Subcutaneous adipose tissue (tissue), 4 donors: Measurements from ENCODE around the gene PRPF18. TPM values are rescaled to one million over a fixed set of nuclear protein-coding genes. Genes with fewer than 3 reads are reported as not detected.

Experiments
- total RNA-seq, 4 donors: library from RNA; depleted of rRNA; stranded (reverse); fragments of >200 nt; gene quantifications; one replicate each; pipeline ENCODE4 v1.1.0, GENCODE V29; 2016
- TF ChIP-seq, protein P1 (sequence below): fragments of 450-650 bp; IDR thresholded peaks from one replicate; pipeline ENCODE4 v1.5.1; 2016; ENCODE audit warnings: low read depth, mild to moderate bottlenecking, control low read depth, antibody characterized with exemption, moderate library complexity

Gene PRPF18
- total RNA-seq, 4 donors from 2014 or later, result 22.1 to 31.0 (median 26.8) TPM

DNA sequence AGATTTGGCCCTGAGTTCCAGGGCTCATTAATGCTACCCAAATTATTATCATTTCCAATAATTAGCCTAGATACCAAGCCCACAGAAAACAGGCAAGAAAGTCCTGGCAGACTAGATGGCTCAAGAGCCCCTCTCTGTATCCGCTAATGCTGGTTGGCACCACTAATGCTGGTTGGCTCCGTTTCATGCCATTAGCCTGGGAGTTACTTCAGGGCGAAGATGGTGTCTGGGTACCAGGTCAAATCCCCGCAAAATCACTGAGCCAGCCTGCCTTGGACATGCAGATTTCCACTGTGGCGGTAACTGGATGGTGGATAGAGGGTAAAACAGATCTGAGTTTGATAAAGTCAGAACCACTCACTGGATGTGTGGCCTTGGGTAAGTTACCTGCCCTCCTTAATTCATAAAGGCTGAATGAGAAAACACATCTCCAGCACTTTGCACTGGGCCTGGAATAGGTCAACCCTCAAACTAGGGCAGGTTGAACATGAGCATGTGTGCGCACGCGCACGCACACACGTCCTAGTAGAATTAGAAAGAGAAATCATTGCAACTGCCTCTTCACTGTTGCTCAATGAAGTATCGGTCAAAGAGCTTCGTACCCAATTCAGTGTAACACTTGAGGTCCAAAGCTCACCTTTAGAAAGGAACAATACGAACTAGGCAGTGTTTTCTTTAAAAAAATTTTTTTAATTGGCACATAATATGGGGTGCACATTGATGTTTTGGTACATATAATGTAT is 91.5 kb downstream of the PRPF18 start:
- TF ChIP-seq, protein P1, sequence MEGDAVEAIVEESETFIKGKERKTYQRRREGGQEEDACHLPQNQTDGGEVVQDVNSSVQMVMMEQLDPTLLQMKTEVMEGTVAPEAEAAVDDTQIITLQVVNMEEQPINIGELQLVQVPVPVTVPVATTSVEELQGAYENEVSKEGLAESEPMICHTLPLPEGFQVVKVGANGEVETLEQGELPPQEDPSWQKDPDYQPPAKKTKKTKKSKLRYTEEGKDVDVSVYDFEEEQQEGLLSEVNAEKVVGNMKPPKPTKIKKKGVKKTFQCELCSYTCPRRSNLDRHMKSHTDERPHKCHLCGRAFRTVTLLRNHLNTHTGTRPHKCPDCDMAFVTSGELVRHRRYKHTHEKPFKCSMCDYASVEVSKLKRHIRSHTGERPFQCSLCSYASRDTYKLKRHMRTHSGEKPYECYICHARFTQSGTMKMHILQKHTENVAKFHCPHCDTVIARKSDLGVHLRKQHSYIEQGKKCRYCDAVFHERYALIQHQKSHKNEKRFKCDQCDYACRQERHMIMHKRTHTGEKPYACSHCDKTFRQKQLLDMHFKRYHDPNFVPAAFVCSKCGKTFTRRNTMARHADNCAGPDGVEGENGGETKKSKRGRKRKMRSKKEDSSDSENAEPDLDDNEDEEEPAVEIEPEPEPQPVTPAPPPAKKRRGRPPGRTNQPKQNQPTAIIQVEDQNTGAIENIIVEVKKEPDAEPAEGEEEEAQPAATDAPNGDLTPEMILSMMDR, result no peak

Other genes starting within 250 kb of the PRPF18 start
- gene SEPHS1, start 238.7 kb upstream of the PRPF18 start, total RNA-seq, result 10 to 100 TPM; 21.9 to 50.5 (median 37.8) TPM
- gene BEND7, start 58.0 kb upstream of the PRPF18 start, total RNA-seq, result 10 to 100 TPM in 2 of 4 donors, 1 to 10 TPM in 2; 7.5 to 19.8 (median 11.8) TPM